Prostate gland (tissue), 2 donors: ENCODE data around the gene EIF3I. TPM values are rescaled to one million over a fixed set of nuclear protein-coding genes. Genes with fewer than 3 reads are reported as not detected.

Source experiments
- DNase-seq: peaks from one replicate; pipeline ENCODE4 v3.0.0-alpha.2; 2019; ENCODE audit warnings: low spot score
- H3K27ac ChIP-seq, 2 donors: fragments of 200-600 bp; sonication (generic); 2 replicates each; pipeline ENCODE4 v1.5.1; 2017 to 2019
- H3K27me3 ChIP-seq: fragments of 200-600 bp; sonication (generic); replicated peaks from 2 replicates; pipeline ENCODE4 v1.5.1; 2019; ENCODE audit not compliant: insufficient read depth
- H3K36me3 ChIP-seq, 2 donors: fragments of 200-600 bp; sonication (generic); 1 replicate in 1 of 2; 2 replicates in 1 of 2; pipeline versions ENCODE4 v1.5.1 to v1.8.1; 2017 to 2019
- H3K4me1 ChIP-seq: fragments of 200-600 bp; sonication (generic); replicated peaks from 2 replicates; pipeline ENCODE4 v1.5.1; 2019
- H3K4me3 ChIP-seq, 2 donors: fragments of 200-600 bp; sonication (generic); 2 replicates each; pipeline ENCODE4 v1.5.1; 2017 to 2019
- H3K9me3 ChIP-seq: fragments of 200-600 bp; sonication (generic); 2 replicates; pipeline ENCODE4 v1.5.1; 2017
- CTCF ChIP-seq, 4 experiments: fragments of 200-600 bp in 2 of 4; fragments of 450-650 bp in 2 of 4; sonication (generic) in 2 of 4; IDR thresholded peaks; 1 replicate in 3 of 4; 2 replicates in 1 of 4; pipeline ENCODE4 v1.5.1; 2016 to 2019; ENCODE audit warnings: antibody characterized with exemption in 4 of 4, mild to moderate bottlenecking in 2 of 4, moderate library complexity in 2 of 4
- POLR2A ChIP-seq: fragments of 450-650 bp; IDR thresholded peaks from one replicate; pipeline ENCODE4 v1.6.1; 2016; ENCODE audit warnings: antibody characterized with exemption, mild to moderate bottlenecking
- POLR2AphosphoS5 ChIP-seq: sonication (generic); formaldehyde crosslinking; IDR thresholded peaks from one replicate; pipeline ENCODE4 v1.6.1; 2017; ENCODE audit warnings: antibody characterized with exemption
- WGBS: methylation state at CpG from one replicate; pipeline ENCODE4 v1.1.5; 2018; 5-methylcytosine and 5-hydroxymethylcytosine counted together
- intact Hi-C: fragments of 100-400 bp; cut with DNase I; formaldehyde crosslinking; loops from one replicate; pipeline ENCODE4 v1.14.2; 2022
- total RNA-seq, 2 donors: library from RNA; depleted of rRNA; stranded (reverse); fragments of >200 nt; gene quantifications; one replicate each; pipeline ENCODE4 v1.1.0, GENCODE V29; 2016

EIF3I gene
- total RNA-seq, 2 donors from 2014 or later = 158 to 181 TPM

DNA sequence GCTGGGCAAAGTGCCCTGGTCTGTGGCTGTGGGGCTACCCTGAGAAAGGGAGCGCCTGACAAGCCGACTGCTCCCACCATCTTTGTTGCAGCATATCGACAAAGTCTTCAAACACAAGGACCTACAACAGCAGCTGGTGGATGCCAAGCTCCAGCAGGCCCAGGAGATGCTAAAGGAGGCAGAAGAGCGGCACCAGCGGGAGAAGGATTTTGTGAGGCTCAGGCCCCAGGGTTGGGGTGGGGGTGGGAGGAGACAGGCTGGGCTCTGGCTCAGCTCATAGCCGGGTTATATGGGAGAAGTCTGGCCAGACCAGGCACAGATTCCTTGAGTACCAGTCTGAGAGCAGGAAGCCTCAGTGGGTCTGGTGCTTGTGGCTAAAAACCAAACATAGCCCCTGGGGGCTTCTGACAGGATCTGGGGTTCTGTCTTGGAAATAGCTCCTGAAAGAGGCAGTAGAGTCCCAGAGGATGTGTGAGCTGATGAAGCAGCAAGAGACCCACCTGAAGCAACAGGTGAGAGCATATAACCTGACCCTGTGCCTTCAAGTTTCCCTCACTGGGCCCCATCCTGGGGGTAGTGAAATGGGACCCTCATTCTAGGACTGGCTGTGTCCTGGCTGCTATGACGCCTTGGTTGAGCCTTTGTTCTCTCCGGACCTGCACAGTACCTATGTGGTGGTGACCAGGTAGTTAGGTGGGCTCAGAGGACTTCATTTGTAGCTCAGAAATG is 29.8 kb upstream of the EIF3I start:
- Histone ChIP-seq H3K4me3 (no peak overlapping the region), H3K27ac (no peak overlapping the region), H3K9me3 (no peaks in the 10 kb centered on the region), H3K36me3 (peaks cover 28 to 72% of the 10 kb centered on the region in 2 donors), H3K4me1 (no peaks in the 10 kb centered on the region), H3K27me3 (no peaks in the 10 kb centered on the region)
- 95% methylated on average over 8 of the region's 8 CpGs for WGBS
- no peak for TF ChIP-seq POLR2A
- no peak for TF ChIP-seq CTCF (IDR thresholded peaks at IDR 0.05)
- no peak for TF ChIP-seq POLR2AphosphoS5
- intact Hi-C loops = no loop called here
- no peak for DNase-seq

DNA sequence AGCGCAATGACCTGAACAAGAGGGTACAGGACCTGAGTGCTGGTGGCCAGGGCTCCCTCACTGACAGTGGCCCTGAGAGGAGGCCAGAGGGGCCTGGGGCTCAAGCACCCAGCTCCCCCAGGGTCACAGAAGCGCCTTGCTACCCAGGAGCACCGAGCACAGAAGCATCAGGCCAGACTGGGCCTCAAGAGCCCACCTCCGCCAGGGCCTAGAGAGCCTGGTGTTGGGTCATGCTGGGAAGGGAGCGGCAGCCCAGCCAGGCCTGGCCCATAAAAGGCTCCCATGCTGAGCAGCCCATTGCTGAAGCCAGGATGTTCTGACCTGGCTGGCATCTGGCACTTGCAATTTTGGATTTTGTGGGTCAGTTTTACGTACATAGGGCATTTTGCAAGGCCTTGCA is 27.2 kb upstream of the EIF3I start:
- Histone ChIP-seq H3K27ac (no peak overlapping the region), H3K4me3 (no peak overlapping the region), H3K36me3 (peaks cover 28 to 47% of the 10 kb centered on the region in 2 donors), H3K9me3 (no peaks in the 10 kb centered on the region), H3K27me3 (no peaks in the 10 kb centered on the region), H3K4me1 (no peaks in the 10 kb centered on the region)
- TF ChIP-seq POLR2AphosphoS5 (no peak), POLR2A (no peak), CTCF (IDR thresholded peaks at IDR 0.05) (no peak)
- no peak for DNase-seq
- intact Hi-C loops = no loop called here
- WGBS = 95% methylated on average over 5 of the region's 6 CpGs

- WGBS = 83% methylated on average over 3 of the region's 3 CpGs
- Histone ChIP-seq H3K4me1 (no peaks in the 10 kb centered on the region), H3K27me3 (no peaks in the 10 kb centered on the region), H3K36me3 (peaks cover 28 to 41% of the 10 kb centered on the region in 2 donors), H3K9me3 (no peaks in the 10 kb centered on the region), H3K27ac (no peak overlapping the region), H3K4me3 (no peak overlapping the region)
- no peak for TF ChIP-seq POLR2AphosphoS5
- TF ChIP-seq POLR2A = no peak
- TF ChIP-seq CTCF (IDR thresholded peaks at IDR 0.05) = no peak
- intact Hi-C loops = no loop called here
- no peak for DNase-seq
These were observed 26.7 kb upstream of the EIF3I start for GRCh38 chr1:32195531-32195930.

DNA sequence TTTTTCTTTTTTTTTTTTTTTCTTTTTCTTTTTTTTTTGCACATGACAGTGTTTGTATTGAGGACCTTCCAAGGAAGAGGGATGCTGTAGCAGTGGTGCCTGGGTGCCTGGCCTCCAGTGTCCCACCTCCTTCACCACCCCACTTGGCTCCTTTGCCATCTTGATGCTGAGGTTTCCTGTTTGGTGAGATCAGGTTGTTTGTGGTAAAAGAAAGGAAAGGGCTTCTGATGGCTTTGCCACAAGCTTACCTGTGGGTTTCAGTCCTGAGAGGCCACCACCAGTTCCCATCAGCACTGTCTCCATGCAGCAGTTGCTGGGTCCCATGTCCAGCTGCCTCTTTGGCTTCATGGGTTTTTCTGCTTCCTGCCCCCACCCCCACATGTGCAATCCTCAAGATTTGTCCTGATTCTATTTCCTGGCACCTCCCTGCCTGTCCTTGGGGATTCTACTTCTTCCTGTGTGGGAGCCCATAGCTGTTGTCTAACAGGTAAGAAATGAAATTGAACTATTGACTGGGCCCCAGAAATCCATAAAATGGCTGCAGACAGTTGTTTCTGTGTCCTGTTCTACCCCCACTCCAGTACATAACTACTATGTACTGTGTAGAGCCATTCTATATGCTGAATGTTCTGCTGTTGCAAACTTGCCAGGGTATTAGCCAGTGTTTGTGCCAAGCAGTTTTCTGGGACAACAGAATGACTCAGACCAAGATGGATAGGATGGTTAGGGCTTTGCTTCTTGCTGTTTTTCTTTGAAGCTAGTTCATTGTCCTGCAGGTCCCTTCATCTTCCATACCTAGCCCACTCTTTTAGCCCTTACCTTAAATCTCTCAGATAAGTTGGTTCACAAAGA is 26.0 kb upstream of the EIF3I start:
- H3K4me3 ChIP-seq = no peak overlapping the region
- no peak overlapping the region for H3K27ac ChIP-seq
- no peaks in the 10 kb centered on the region for H3K27me3 ChIP-seq
- no peaks in the 10 kb centered on the region for H3K9me3 ChIP-seq
- DNase-seq = no peak
- TF ChIP-seq POLR2A = no peak
- no peak for TF ChIP-seq POLR2AphosphoS5
- TF ChIP-seq CTCF (IDR thresholded peaks at IDR 0.05) = no peak
- intact Hi-C loops = no loop called here
- H3K36me3 ChIP-seq = peaks cover 26 to 39% of the 10 kb centered on the region in 2 donors
- H3K4me1 ChIP-seq = no peaks in the 10 kb centered on the region
